Karpas-422 (cell line): Measurements from ENCODE around the gene HAPSTR1. TPM values are rescaled to one million over a fixed set of nuclear protein-coding genes. Genes with fewer than 3 reads are reported as not detected.
A peak's percentile ranks its signal among the peaks of the same experiment; 100 is the strongest.

Experiments used
- DNase-seq: peaks from one replicate; pipeline ENCODE4 v3.0.0-alpha.2; 2015
- H2AFZ ChIP-seq: fragments of 200-600 bp; sonication (generic); 2 replicates; pipeline ENCODE4 v1.6.1; 2014; ENCODE audit warnings: antibody characterized with exemption, low read length, mixed read lengths
- H3K27ac ChIP-seq: fragments of 200-600 bp; sonication (generic); 2 replicates; pipeline ENCODE4 v1.5.1; 2014; ENCODE audit warnings: mild to moderate bottlenecking, low read length, moderate library complexity
- H3K27me3 ChIP-seq: fragments of 200-600 bp; sonication (generic); 2 replicates; pipeline ENCODE4 v1.6.1; 2014; ENCODE audit warnings: low read length, mixed read lengths
- H3K36me3 ChIP-seq: fragments of 200-600 bp; sonication (generic); 2 replicates; pipeline ENCODE4 v1.6.1; 2014; ENCODE audit warnings: low read length, mixed read lengths; ENCODE audit not compliant: insufficient read depth
- H3K4me1 ChIP-seq: fragments of 200-600 bp; sonication (generic); 2 replicates; pipeline ENCODE4 v1.6.1; 2014; ENCODE audit warnings: mild to moderate bottlenecking, low read length, mixed read lengths
- H3K4me2 ChIP-seq: fragments of 200-600 bp; sonication (generic); 2 replicates; pipeline ENCODE4 v1.6.1; 2014; ENCODE audit warnings: low read length, low read depth, mild to moderate bottlenecking; ENCODE audit not compliant: poor library complexity, severe bottlenecking
- H3K4me3 ChIP-seq: fragments of 200-600 bp; sonication (generic); 2 replicates; pipeline ENCODE4 v1.5.1; 2014; ENCODE audit warnings: mild to moderate bottlenecking, antibody characterized with exemption, low read length, mixed read lengths
- H3K79me2 ChIP-seq: fragments of 200-600 bp; sonication (generic); 2 replicates; pipeline ENCODE4 v1.6.1; 2014; ENCODE audit warnings: mild to moderate bottlenecking, low read length, mixed read lengths
- H3K9ac ChIP-seq: fragments of 200-600 bp; sonication (generic); 2 replicates; pipeline ENCODE4 v1.6.0; 2014; ENCODE audit warnings: low read length
- H3K9me2 ChIP-seq: fragments of 200-600 bp; sonication (generic), shearing (Covaris generic); replicated peaks from 2 replicates; pipeline ENCODE4 v1.6.0; 2014; ENCODE audit warnings: mild to moderate bottlenecking, low read length, moderate library complexity; ENCODE audit not compliant: insufficient read depth
- H3K9me3 ChIP-seq: fragments of 300-700, 200-600 bp; sonication (generic); 2 replicates; pipeline ENCODE4 v1.6.1; 2014; ENCODE audit warnings: low read length, mixed read lengths
- H4K20me1 ChIP-seq: fragments of 200-600 bp; sonication (generic); 2 replicates; pipeline ENCODE4 v1.6.1; 2014; ENCODE audit warnings: mild to moderate bottlenecking, antibody characterized with exemption, low read length, low read depth; ENCODE audit not compliant: insufficient read depth
- total RNA-seq: library from RNA; depleted of rRNA; stranded (reverse); fragments of >200 nt; shearing (Covaris generic); gene quantifications from 2 replicates; pipeline ENCODE4 v1.2.3, GENCODE V29; 2014; ENCODE audit warnings: low replicate concordance

Gene HAPSTR1
- total RNA-seq, 1 experiment from 2014 or later, result 51.2 TPM

DNA sequence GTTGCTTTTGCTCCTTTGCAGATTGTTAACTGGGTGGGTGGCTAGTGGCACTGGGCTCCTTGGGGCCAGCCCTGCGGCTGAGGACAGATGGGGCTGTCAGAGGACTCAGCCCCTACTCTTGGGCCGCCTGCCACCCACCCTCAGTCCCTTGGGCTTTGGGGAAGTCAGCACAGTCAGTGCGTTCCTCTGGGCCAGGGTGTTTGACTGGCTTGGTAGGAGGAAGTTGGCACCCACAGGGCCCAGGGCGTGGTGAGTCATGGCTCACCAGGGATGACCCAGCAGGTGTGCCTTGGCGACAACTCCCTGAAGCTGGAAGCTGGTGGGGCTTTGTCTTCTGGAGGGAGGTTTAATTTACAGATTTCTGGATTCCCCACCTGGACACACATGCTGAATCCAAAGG, 32.4 kb downstream of the HAPSTR1 start:
- Histone ChIP-seq H3K27ac (no peak overlapping the region), H3K9me3 (no peaks in the 10 kb centered on the region), H4K20me1 (peaks cover 60% of the 10 kb centered on the region), H3K27me3 (no peaks in the 10 kb centered on the region), H3K9me2 (no peaks in the 10 kb centered on the region), H3K9ac (no peak overlapping the region), H3K79me2 (peaks cover 8% of the 10 kb centered on the region), H3K4me3 (no peak overlapping the region), H3K4me1 (peaks cover 22% of the 10 kb centered on the region), H3K36me3 (peaks cover 26% of the 10 kb centered on the region), H2AFZ (no peak overlapping the region), H3K4me2 (peak overlapping the region; percentile 17)
- peak; percentile 64 for DNase-seq

DNA sequence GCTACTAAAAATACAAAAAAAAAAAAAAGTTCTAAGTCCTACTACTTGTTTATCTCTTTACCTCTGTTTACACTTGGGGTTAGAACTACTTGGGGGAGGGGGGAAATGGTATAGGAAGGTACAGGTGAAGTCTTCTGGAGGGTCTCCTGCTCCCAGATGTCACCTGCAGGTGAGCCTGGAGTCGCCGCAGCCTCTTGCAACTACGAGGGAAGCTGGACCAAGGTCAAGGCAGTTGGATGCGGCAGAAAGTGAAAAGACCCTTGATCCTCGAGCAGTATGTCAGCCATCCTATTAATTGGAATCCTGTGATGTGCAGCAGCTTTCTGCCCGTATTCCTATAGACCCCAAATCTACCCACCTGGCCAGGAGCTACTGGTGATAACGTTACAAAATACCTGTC, 33.0 kb downstream of the HAPSTR1 start:
- H3K27ac ChIP-seq, result no peak overlapping the region
- H3K9me3 ChIP-seq, result no peaks in the 10 kb centered on the region
- peaks cover 22% of the 10 kb centered on the region for H3K4me1 ChIP-seq
- H3K9me2 ChIP-seq, result no peaks in the 10 kb centered on the region
- no peak overlapping the region for H3K9ac ChIP-seq
- H4K20me1 ChIP-seq, result peaks cover 61% of the 10 kb centered on the region
- H3K36me3 ChIP-seq, result peaks cover 24% of the 10 kb centered on the region
- no peaks in the 10 kb centered on the region for H3K27me3 ChIP-seq
- H3K4me3 ChIP-seq, result no peak overlapping the region
- DNase-seq, result no peak
- H3K4me2 ChIP-seq, result no peak overlapping the region
- H3K79me2 ChIP-seq, result peaks cover 8% of the 10 kb centered on the region
- no peak overlapping the region for H2AFZ ChIP-seq

DNA sequence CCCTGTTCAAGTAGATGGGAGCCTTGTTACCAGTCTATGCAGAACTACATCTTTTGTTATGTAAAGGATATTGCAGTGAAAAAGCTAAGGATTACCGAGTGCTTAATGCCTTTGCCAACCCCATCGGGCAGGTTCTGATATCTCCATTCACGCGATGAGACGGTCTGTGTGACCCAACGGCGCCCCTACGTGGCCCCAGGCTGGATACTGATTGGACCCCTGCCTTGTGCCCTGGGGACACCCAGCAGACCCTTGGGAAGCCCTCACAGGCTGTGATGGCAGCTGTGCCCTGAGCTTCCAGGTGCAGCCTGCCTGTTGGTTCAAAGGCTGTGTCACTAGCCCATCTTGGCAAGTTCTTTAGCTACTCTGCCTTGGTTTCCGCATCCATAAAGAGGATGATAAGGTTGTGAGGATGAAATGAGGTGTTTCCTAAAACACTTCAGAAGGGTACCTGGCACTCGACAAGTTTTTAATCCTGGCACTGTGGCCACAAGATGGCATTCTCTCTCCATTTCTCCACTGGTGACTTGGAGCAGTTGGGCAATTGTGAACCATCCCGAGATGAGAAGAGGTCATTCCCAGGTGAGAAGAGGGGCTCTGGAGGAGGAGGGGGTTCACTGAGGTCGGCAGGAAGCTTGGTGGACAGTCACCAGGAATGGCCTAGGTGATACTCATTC, 33.6 kb downstream of the HAPSTR1 start:
- no peaks in the 10 kb centered on the region for H3K27me3 ChIP-seq
- H3K36me3 ChIP-seq, result peaks cover 19% of the 10 kb centered on the region; the same call in 1 of the 2 replicates
- no peak overlapping the region for H2AFZ ChIP-seq
- H4K20me1 ChIP-seq, result peaks cover 55% of the 10 kb centered on the region
- H3K4me3 ChIP-seq, result no peak overlapping the region
- H3K9me3 ChIP-seq, result no peaks in the 10 kb centered on the region
- peaks cover 22% of the 10 kb centered on the region for H3K4me1 ChIP-seq
- no peak overlapping the region for H3K27ac ChIP-seq
- DNase-seq, result no peak
- no peaks in the 10 kb centered on the region for H3K9me2 ChIP-seq
- H3K9ac ChIP-seq, result no peak overlapping the region
- peaks cover 2% of the 10 kb centered on the region for H3K79me2 ChIP-seq
- no peak overlapping the region for H3K4me2 ChIP-seq

DNA sequence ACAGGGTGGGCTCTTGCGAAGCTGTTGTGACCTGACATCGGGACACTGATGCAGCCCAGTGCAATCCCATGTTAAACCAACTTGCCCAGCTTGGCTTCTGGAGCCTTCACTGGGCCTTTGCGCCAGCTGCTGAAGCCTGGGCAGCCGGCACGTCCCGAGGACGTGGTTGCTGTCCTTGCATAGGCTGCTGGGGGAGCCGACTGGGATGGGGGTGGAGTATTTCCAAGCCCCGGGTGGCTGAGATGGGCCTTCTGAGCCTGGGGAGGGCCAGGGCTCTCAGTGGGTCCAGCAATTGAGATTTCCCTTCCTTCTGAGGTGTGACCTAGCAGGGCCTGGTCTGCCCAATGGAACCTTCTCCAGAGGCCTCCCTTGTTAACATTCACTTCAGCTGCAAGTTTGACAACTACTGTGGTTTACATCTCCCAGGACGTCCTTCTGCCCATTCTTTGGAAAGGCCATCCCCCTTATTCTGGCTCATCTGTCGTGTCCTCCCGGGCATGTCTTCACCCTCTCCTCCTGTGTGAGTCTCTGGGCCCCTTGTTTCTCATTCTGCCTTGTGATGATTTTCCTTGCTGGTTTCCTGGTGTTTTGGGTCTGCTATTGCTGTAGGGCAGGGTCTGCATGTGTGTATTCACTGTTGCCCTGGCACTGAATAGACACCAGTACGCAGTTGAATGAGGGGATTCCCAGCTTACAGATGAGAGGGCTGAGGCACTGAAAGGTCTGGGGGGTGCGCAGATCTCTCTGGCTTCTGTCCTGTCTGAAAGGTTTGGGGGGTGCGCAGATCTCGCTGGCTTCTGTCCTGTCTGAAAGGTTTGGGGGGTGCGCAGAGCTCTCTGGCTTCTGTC, 34.4 kb downstream of the HAPSTR1 start:
- Histone ChIP-seq H4K20me1 (peaks cover 52% of the 10 kb centered on the region), H3K9me2 (no peaks in the 10 kb centered on the region), H3K9me3 (no peaks in the 10 kb centered on the region), H3K4me1 (peaks cover 22% of the 10 kb centered on the region), H3K4me2 (no peak overlapping the region), H3K27ac (no peak overlapping the region), H3K79me2 (no peaks in the 10 kb centered on the region), H2AFZ (no peak overlapping the region), H3K27me3 (no peaks in the 10 kb centered on the region), H3K4me3 (no peak overlapping the region), H3K9ac (no peak overlapping the region), H3K36me3 (peaks cover 17% of the 10 kb centered on the region; the same call in 1 of the 2 replicates)
- no peak for DNase-seq

DNA sequence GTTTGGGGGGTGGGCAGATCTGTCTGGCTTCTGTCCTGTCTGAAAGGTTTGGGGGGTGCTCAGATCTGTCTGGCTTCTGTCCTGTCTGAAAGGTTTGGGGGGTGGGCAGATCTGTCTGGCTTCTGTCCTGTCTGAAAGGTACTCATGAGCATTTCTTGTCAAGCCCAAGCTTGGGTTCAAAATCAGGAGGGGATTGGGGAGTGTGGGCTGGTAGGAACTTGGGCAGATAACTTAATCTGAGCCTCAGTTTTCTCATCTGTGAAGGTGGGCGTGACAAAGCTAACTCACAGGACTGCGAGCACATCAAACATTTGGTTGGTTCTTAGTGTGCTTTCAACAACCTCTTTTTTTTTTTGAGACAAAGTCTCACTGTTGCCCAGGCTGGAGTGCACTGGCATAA, 35.2 kb downstream of the HAPSTR1 start:
- Histone ChIP-seq H3K9me3 (no peaks in the 10 kb centered on the region), H3K4me3 (no peak overlapping the region), H3K4me2 (no peak overlapping the region), H3K4me1 (peaks cover 22% of the 10 kb centered on the region), H3K36me3 (peaks cover 17% of the 10 kb centered on the region; the same call in 1 of the 2 replicates), H3K9ac (no peak overlapping the region), H3K27me3 (no peaks in the 10 kb centered on the region), H2AFZ (no peak overlapping the region), H3K27ac (no peak overlapping the region), H4K20me1 (peaks cover 52% of the 10 kb centered on the region), H3K9me2 (no peaks in the 10 kb centered on the region), H3K79me2 (no peaks in the 10 kb centered on the region)
- DNase-seq, result no peak

DNA sequence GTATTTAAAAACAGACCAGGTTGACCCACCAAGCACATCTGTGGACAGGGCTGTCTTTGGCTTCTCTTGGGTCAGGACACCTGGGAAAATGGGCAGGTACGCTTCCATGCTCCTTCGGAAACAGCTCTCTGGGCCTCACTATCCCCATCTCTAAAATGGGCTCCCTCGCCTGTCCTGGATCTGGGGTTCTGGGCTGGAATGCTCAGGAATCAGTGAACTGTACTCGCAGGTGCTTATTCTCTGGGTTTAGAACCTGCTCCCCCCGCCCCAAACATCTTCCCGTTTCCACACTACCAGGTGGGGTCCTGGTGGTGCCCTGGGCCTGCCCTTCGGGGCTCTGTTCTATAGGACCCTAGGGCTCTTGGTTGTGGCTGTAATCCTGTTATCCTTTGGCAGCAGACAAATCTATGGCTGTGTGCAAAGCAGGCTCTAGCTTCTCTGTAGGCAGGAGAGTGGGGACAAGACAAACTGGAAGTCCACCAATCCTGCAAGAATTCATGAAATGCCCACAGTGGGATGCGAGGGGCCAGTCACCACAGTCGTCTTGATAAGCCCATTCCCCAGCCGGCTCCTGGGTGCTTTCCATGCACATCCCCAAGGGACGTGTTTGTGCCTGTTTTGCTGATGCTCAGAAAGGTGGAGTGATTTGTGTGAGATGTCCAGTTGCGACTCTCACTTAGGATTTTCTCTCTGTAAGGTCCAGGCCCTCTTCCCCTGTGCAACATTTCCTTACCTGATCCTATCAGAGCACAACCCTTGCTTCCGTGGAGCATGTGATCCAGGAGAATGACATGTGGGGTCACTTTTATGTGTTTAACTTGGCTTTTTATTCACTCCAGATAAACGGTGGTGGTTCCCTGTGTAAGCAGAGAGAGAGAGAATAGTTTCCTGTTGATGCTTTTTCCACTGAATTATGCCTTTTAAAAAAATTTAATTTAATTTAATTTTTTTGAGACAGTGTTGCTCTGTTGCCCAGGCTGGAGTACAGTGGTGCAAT, 37.2 kb downstream of the HAPSTR1 start:
- Histone ChIP-seq H3K4me1 (peaks cover 5% of the 10 kb centered on the region), H3K4me2 (no peak overlapping the region), H3K27me3 (no peaks in the 10 kb centered on the region), H3K9me3 (no peaks in the 10 kb centered on the region), H3K4me3 (no peak overlapping the region), H3K9ac (no peak overlapping the region), H4K20me1 (peaks cover 35% of the 10 kb centered on the region), H3K27ac (no peak overlapping the region), H2AFZ (no peak overlapping the region), H3K79me2 (no peaks in the 10 kb centered on the region), H3K36me3 (peaks cover 6% of the 10 kb centered on the region; the same call in 1 of the 2 replicates), H3K9me2 (no peaks in the 10 kb centered on the region)
- DNase-seq, result no peak

DNA sequence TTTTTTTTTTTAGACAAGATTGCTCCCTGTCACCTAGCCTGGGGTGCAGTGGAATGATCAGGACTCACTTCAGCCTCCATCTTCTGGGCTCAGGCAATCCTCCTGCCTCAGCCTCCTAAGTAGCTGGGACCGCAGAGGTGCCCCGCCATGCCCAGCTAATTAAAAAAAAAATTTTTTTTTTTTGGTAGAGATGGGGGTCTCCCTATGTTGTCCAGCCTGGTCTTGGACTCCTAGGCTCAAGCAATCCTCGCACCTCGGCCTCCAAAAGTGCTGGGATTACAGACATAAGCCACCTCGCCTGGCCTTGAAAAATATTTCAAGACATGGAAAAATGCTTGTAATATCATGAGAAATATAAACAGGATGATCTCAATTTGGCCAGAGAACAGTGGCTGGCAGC, 42.9 kb downstream of the HAPSTR1 start:
- Histone ChIP-seq H3K79me2 (no peaks in the 10 kb centered on the region), H3K9ac (no peak overlapping the region), H3K36me3 (no peaks in the 10 kb centered on the region), H3K4me3 (no peak overlapping the region), H3K9me3 (no peaks in the 10 kb centered on the region), H3K4me1 (peaks cover 5% of the 10 kb centered on the region), H3K27ac (no peak overlapping the region), H3K4me2 (no peak overlapping the region), H3K27me3 (no peaks in the 10 kb centered on the region), H4K20me1 (peaks cover 26% of the 10 kb centered on the region), H2AFZ (no peak overlapping the region), H3K9me2 (no peaks in the 10 kb centered on the region)
- DNase-seq, result no peak
